K562 (cell line): Measurements from ENCODE around the gene AP4E1. TPM values are rescaled to one million over a fixed set of nuclear protein-coding genes. Genes with fewer than 3 reads are reported as not detected.

Experiments used
- ATAC-seq: fragments of 200-7000 bp; cut with Tn5 transposase; 3 replicates; pipeline ENCODE4 v1.9.1; 2020; ENCODE audit warnings: moderate library complexity
- BruUV-seq: library from RNA; stranded (reverse); fragments of 400-500 nt; replicated peaks from 2 replicates; lab custom pipeline; 2021; lab: Mats Ljungman, UMichigan
- CTCF ChIA-PET: fragments of 300-600 bp; formaldehyde crosslinking; extraction: SDS; loops from one replicate; lab custom pipeline; 2021; ENCODE audit warnings: low intra/inter-chr PET ratio; lab: Yijun Ruan, JAX
- POLR2A ChIA-PET: fragments of 300-600, 350-650 bp; sonication (Branson Sonifier 250); formaldehyde crosslinking; extraction: SDS; loops from one replicate; lab custom pipeline; 2021; ENCODE audit warnings: antibody characterized with exemption, inconsistent platforms; lab: Yijun Ruan, JAX
- DNase-seq, 4 experiments: peaks; one replicate each; pipeline versions ENCODE4 v3.0.0 to v3.0.0-alpha.2; 2011 to 2018; ENCODE audit warnings: low spot score in 3 of 4, mixed read lengths in 3 of 4; ENCODE audit errors: extremely low read depth in 1 of 4
- FAIRE-seq: peaks from 2 replicates; lab custom pipeline; 2011; peaks lifted over from hg19 to GRCh38; lab: Jason Lieb, UNC
- H2AFZ ChIP-seq: 2 replicates; pipeline ENCODE4 v1.6.0; 2011; ENCODE audit warnings: low read depth, low read length, control low read depth, inconsistent platforms
- H3K27ac ChIP-seq: fragments of 200-600 bp; 3 replicates; pipeline ENCODE4 v1.8.0; 2011; ENCODE audit warnings: low read depth, mild to moderate bottlenecking, control low read depth, inconsistent platforms, low read length, moderate library complexity, mixed read lengths; ENCODE audit errors: extremely low read depth
- H3K27me3 ChIP-seq, 2 experiments: fragments of 300-600 bp in 1 of 2; 2 replicates in 1 of 2; 3 replicates in 1 of 2; pipeline versions ENCODE4 v1.6.0 to v1.8.0; 2011; ENCODE audit warnings: inconsistent platforms in 2 of 2, low read length in 2 of 2, mild to moderate bottlenecking in 1 of 2, mixed read lengths in 1 of 2, moderate library complexity in 1 of 2; ENCODE audit not compliant: control insufficient read depth in 2 of 2, insufficient read depth in 2 of 2
- H3K36me3 ChIP-seq: fragments of 300-600 bp; 3 replicates; pipeline ENCODE4 v1.8.0; 2011; ENCODE audit warnings: mild to moderate bottlenecking, low read length, inconsistent platforms; ENCODE audit not compliant: control insufficient read depth, insufficient read depth
- H3K4me1 ChIP-seq, 2 experiments: fragments of 200-600 bp in 1 of 2; replicated peaks in 1 of 2; 2 replicates in 1 of 2; 3 replicates in 1 of 2; pipeline versions ENCODE4 v1.5.1 to v1.8.0; 2011; ENCODE audit warnings: inconsistent platforms in 2 of 2, low read length in 2 of 2, mild to moderate bottlenecking in 1 of 2, mixed read lengths in 1 of 2, moderate library complexity in 1 of 2; ENCODE audit not compliant: control insufficient read depth in 2 of 2, insufficient read depth in 2 of 2
- H3K4me2 ChIP-seq: 2 replicates; pipeline ENCODE4 v1.6.1; 2011; ENCODE audit warnings: low read length, control low read depth, inconsistent platforms, mixed read lengths; ENCODE audit not compliant: insufficient read depth
- H3K4me3 ChIP-seq: fragments of 200-600 bp; sonication (generic), shearing (Covaris generic); 2 replicates; pipeline ENCODE4 v1.5.1; 2016; ENCODE audit warnings: control low read depth, inconsistent platforms
- H3K79me2 ChIP-seq: fragments of 200-600 bp; 3 replicates; pipeline ENCODE4 v1.8.0; 2011; ENCODE audit warnings: low read length, inconsistent platforms; ENCODE audit not compliant: control insufficient read depth, insufficient read depth
- H3K9ac ChIP-seq, 2 experiments: 2 replicates each; pipeline versions ENCODE4 v1.6.0 to v1.6.1; 2011; ENCODE audit warnings: low read depth in 2 of 2, low read length in 2 of 2, control low read depth in 1 of 2, inconsistent platforms in 1 of 2, mild to moderate bottlenecking in 1 of 2, mixed read lengths in 1 of 2; ENCODE audit not compliant: insufficient read depth in 1 of 2
- H3K9me1 ChIP-seq: one replicate; pipeline ENCODE4 v1.6.0; 2011; ENCODE audit warnings: inconsistent platforms, mild to moderate bottlenecking, low read length, moderate library complexity; ENCODE audit not compliant: control insufficient read depth, insufficient read depth
- H3K9me3 ChIP-seq: replicated peaks from 2 replicates; pipeline ENCODE4 v1.5.1; 2011; ENCODE audit warnings: low read depth, low read length, inconsistent platforms; ENCODE audit not compliant: control insufficient read depth, insufficient read depth
- H4K20me1 ChIP-seq: replicated peaks from 2 replicates; pipeline ENCODE4 v1.6.1; 2011; ENCODE audit warnings: low read length, inconsistent platforms, mixed read lengths; ENCODE audit not compliant: control insufficient read depth, insufficient read depth
- ATF3 ChIP-seq, 2 experiments: fragments of 450-650 bp in 1 of 2; sonication (generic) in 1 of 2; formaldehyde crosslinking in 1 of 2; IDR thresholded peaks in 1 of 2; conservative IDR thresholded peaks in 1 of 2; 2 replicates each; pipeline versions ENCODE4 v1.6.1 to v1.8.1; 2016 to 2023; ENCODE audit warnings: mild to moderate bottlenecking in 2 of 2, moderate library complexity in 2 of 2, inconsistent platforms in 1 of 2, missing genetic modification reagents in 1 of 2
- BHLHE40 ChIP-seq: IDR thresholded peaks from 2 replicates; pipeline ENCODE4 v1.6.1; 2011; ENCODE audit warnings: low read length, improper control_type of control experiment
- FOXJ3 ChIP-seq: sonication (generic); formaldehyde crosslinking; IDR thresholded peaks from 2 replicates; pipeline ENCODE4 v1.4.0; 2020; ENCODE audit warnings: mild to moderate bottlenecking, missing genetic modification reagents
- GABPA ChIP-seq: fragments of 200-800 bp; sonication (Bioruptor generic); conservative IDR thresholded peaks from 2 replicates; pipeline ENCODE4 v1.6.1; 2016; ENCODE audit warnings: low read depth, missing genetic modification characterization, missing compliant biosample characterization
- GTF2A2 ChIP-seq: IDR thresholded peaks from 2 replicates; pipeline ENCODE4 v1.6.1; 2016; ENCODE audit warnings: mild to moderate bottlenecking, missing genetic modification characterization, missing compliant biosample characterization
- HDAC8 ChIP-seq: fragments of 450-650 bp; IDR thresholded peaks from 2 replicates; pipeline ENCODE4 v1.6.1; 2016; ENCODE audit warnings: mild to moderate bottlenecking, missing genetic modification characterization, moderate library complexity, missing compliant biosample characterization
- HEY1 ChIP-seq: fragments of 250-450 bp; sonication (Bioruptor Pico); IDR thresholded peaks from 2 replicates; pipeline ENCODE4 v1.5.0; 2020; ENCODE audit warnings: mild to moderate bottlenecking, moderate library complexity, borderline replicate concordance
- HNRNPLL ChIP-seq: fragments of 200-400 bp; formaldehyde crosslinking; IDR thresholded peaks from 2 replicates; pipeline ENCODE4 v1.6.1; 2017; ENCODE audit warnings: low read length, low read depth, mild to moderate bottlenecking; ENCODE audit not compliant: poor library complexity, severe bottlenecking
- L3MBTL2 ChIP-seq: fragments of 450-650 bp; IDR thresholded peaks from 2 replicates; pipeline ENCODE4 v1.6.1; 2016; ENCODE audit warnings: mild to moderate bottlenecking, moderate library complexity
- NFATC3 ChIP-seq: fragments of 450-650 bp; IDR thresholded peaks from 2 replicates; pipeline ENCODE4 v1.6.1; 2017; ENCODE audit warnings: mild to moderate bottlenecking
- SMAD4 ChIP-seq: fragments of 250-450 bp; sonication (Bioruptor Pico); conservative IDR thresholded peaks from 2 replicates; pipeline ENCODE4 v1.8.0; 2021; ENCODE audit warnings: inconsistent platforms, mild to moderate bottlenecking, moderate library complexity
- SP2 ChIP-seq: IDR thresholded peaks from 2 replicates; pipeline ENCODE4 v1.6.1; 2011; ENCODE audit warnings: mild to moderate bottlenecking, low read depth, low read length, moderate library complexity; ENCODE audit not compliant: poor library complexity, severe bottlenecking; ENCODE audit errors: extremely low read depth
- TCFL5 ChIP-seq: fragments of 250-450 bp; sonication (Bioruptor Pico); conservative IDR thresholded peaks from 2 replicates; pipeline ENCODE4 v1.6.1; 2021; ENCODE audit warnings: mild to moderate bottlenecking, moderate library complexity, matching md5 sums
- TEAD1 ChIP-seq, 2 experiments: fragments of 450-650 bp in 1 of 2; sonication (generic) in 1 of 2; formaldehyde crosslinking; IDR thresholded peaks; 2 replicates each; pipeline versions ENCODE4 v1.4.0 to v1.8.0; 2020 to 2022; ENCODE audit warnings: mild to moderate bottlenecking in 2 of 2, missing genetic modification reagents in 1 of 2
- ZC3H11A ChIP-seq: IDR thresholded peaks from 2 replicates; pipeline ENCODE4 v1.6.1; 2012; ENCODE audit warnings: low read depth, low read length, improper control_type of control experiment
- ZNF197 ChIP-seq: fragments of 200-800 bp; sonication (Bioruptor generic); IDR thresholded peaks from 2 replicates; pipeline ENCODE4 v1.6.1; 2016; ENCODE audit warnings: low read depth, missing genetic modification characterization, missing compliant biosample characterization
- ZNF311 ChIP-seq: fragments of 250-450 bp; sonication (Bioruptor Pico); IDR thresholded peaks from 2 replicates; pipeline ENCODE4 v1.4.0; 2020; ENCODE audit warnings: mild to moderate bottlenecking, moderate library complexity
- WGBS: fragments of 100-300 bp; shearing (Covaris generic); methylation state at CpG from one replicate; pipeline ENCODE4 v1.1.6; 2016; ENCODE audit warnings: low coverage, mixed read lengths; ENCODE audit not compliant: insufficient coverage; ENCODE audit errors: missing lambda C conversion rate; 5-methylcytosine and 5-hydroxymethylcytosine counted together
- in situ Hi-C: fragments of 300-500 bp; cut with MboI; formaldehyde crosslinking; loops from 4 replicates; pipeline ENCODE4 v1.15.0; 2018; ENCODE audit warnings: inconsistent platforms, mixed read lengths
- intact Hi-C: fragments of 100-400 bp; cut with micrococcal nuclease; formaldehyde crosslinking; loops from 2 replicates; pipeline ENCODE4 v1.14.2; 2022
- polyA plus RNA-seq, 8 experiments: library from polyadenylated mRNA; depleted of rRNA in 4 of 8; stranded (reverse) in 5 of 8; unstranded in 3 of 8; fragments of >200 nt; fragmentation: Nextera tagmentation in 2 of 8; fragmentation: Illumina TruSeq in 1 of 8; extraction: Ambion mirVana in 2 of 8; extraction: Trizol in 1 of 8; gene quantifications; 2 replicates each; pipeline versions ENCODE4 v1.2.1 to v1.2.3, GENCODE V29; 2011 to 2014; ENCODE audit warnings: inconsistent platforms in 1 of 8, missing spikeins in 1 of 8
- total RNA-seq, 7 experiments: library from RNA; depleted of rRNA in 6 of 7; stranded (reverse); fragments of >200 nt in 6 of 7; fragmentation: Illumina TruSeq in 2 of 7; extraction: Trizol in 2 of 7; gene quantifications; 2 replicates each; pipeline versions ENCODE4 v1.2.1 to v1.2.3, GENCODE V29; 2011 to 2021; ENCODE audit warnings: low replicate concordance in 1 of 7
- TF ChIP-seq, protein P1 (sequence below): sonication (generic); formaldehyde crosslinking; IDR thresholded peaks from 2 replicates; pipeline ENCODE4 v1.8.0; 2023; ENCODE audit warnings: mild to moderate bottlenecking, missing genetic modification reagents

AP4E1 gene
- total and polyA plus RNA-seq, 9 of the 15 experiments (the other 6 are each of a cell fraction or from before 2014, with no cell fraction given): 1.3 to 11.5 (median 4.4) TPM

GRCh38 chr15:50880651-50881114, 27.8 kb upstream of the AP4E1 start (continued):
- TF ChIP-seq ZNF311: peak; percentile 66
- no peak for TF ChIP-seq NFATC3
- no peak for TF ChIP-seq SP2
- no peak for TF ChIP-seq HEY1
- no peak for TF ChIP-seq ZC3H11A
- TF ChIP-seq GABPA (tag): peak; percentile 70

DNA sequence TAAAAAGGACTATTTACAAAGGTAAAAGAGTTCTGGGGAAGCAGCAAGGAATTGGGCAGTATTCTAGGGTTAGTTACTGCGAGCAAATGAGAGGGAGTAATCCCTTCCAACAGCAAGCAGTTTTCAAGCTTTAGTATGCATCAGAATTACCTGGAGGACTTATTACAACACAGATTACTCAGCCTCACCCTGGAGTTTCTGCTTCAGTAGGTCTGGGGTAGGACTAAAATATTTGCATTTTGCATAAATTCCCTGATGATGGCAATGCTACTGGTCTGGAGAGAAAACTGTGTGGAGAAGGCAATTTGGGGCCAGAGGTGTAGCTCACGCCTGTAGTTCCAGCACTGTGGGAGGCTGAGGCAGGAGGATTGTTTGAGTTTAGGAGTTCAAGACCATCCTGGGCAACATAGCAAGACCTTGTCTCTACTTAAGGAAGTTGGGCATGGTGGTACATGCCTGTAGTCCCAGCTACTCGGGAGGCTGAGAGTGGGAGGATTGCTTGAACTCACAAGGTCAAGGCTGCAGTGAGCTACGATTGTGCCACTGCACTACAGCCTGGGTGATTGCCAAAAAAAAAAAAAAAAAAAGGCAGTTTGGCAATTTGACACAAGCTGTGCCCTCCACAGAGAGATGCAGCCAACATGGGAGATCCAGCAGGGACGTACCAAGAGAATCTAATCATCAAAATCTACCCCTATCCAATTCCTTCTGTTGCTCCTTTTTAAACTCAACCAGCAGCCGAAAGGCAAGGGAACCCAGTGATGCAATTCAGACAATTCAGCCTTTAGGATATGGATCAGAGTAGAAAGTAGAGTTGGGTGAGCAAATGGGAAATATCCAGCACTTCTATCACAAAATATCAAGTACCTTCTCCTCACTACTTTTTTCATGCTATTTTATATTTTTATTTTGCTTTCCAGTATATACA, 27.1 kb upstream of the AP4E1 start:
- Histone ChIP-seq H4K20me1 (no peaks in the 10 kb centered on the region), H3K9me1 (no peaks in the 10 kb centered on the region), H3K27ac (no peak overlapping the region; the same call in 1 of the 3 replicates), H3K9me3 (no peaks in the 10 kb centered on the region), H3K4me3 (no peak overlapping the region), H3K36me3 (no peaks in the 10 kb centered on the region), H3K27me3 (no peaks in the 10 kb centered on the region), H3K4me2 (no peak overlapping the region), H3K79me2 (no peaks in the 10 kb centered on the region), H3K4me1 (peaks cover 0 to 19% of the 10 kb centered on the region in 2 experiments; a peak in 2 of 5 replicates), H2AFZ (peak overlapping the region; percentile 2; the same call in 1 of the 2 replicates), H3K9ac (no peak overlapping the region; a peak in 1 of 4 replicates)
- 48% methylated on average over 6 of the region's 6 CpGs for WGBS
- DNase-seq (no peak), ATAC-seq (no peak), FAIRE-seq (no peak)
- BruUV-seq: no TSS peak
- ChIA-PET CTCF (no interaction called here), POLR2A (no interaction called here)
- in situ Hi-C loops (loop anchor here (5.0 kb wide), 1 partner anchor 214 kb away; no protein-coding TSS in a partner anchor), intact Hi-C loops (loop anchor here (10.0 kb wide), 2 partner anchors 117 to 347 kb away; partner anchors contain the start of gene SPPL2A)
- TF ChIP-seq FOXJ3 (CRISPR knock-in tag): no peak
- peak; percentile 61 for TF ChIP-seq ATF3 (IDR thresholded peaks at IDR 0.05)
- TF ChIP-seq ATF3 (CRISPR knock-in tag; conservative IDR thresholded peaks at IDR 0.05): no peak
- peak; percentile 50; the same call in 1 of the 2 replicates for TF ChIP-seq ZNF197
- TF ChIP-seq TCFL5 (CRISPR knock-in tag): no peak
- no peak for TF ChIP-seq BHLHE40
- TF ChIP-seq L3MBTL2: no peak
- peak; percentile 67 for TF ChIP-seq SMAD4 (CRISPR knock-in tag)
- TF ChIP-seq GTF2A2 (tag): 0 out of 2 replicates have a peak, but pooled peaks have one; percentile 71
- 0 out of 2 replicates have a peak, but pooled peaks have one; percentile 36 for TF ChIP-seq HDAC8
- TF ChIP-seq, protein P1, sequence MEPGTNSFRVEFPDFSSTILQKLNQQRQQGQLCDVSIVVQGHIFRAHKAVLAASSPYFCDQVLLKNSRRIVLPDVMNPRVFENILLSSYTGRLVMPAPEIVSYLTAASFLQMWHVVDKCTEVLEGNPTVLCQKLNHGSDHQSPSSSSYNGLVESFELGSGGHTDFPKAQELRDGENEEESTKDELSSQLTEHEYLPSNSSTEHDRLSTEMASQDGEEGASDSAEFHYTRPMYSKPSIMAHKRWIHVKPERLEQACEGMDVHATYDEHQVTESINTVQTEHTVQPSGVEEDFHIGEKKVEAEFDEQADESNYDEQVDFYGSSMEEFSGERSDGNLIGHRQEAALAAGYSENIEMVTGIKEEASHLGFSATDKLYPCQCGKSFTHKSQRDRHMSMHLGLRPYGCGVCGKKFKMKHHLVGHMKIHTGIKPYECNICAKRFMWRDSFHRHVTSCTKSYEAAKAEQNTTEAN (CRISPR knock-in tag): no peak
- 0 out of 4 replicates have a peak, but pooled peaks of 1 of the 2 experiments have one; percentile 26 for TF ChIP-seq TEAD1 (CRISPR knock-in tag; IDR thresholded peaks at IDR 0.05)
- no peak for TF ChIP-seq HNRNPLL
